HepG2 (cell line): Measurements from ENCODE around the gene PTEN. TPM values are rescaled to one million over a fixed set of nuclear protein-coding genes. Genes with fewer than 3 reads are reported as not detected.

ENCODE experiments used
- ATAC-seq: fragments of 200-7000 bp; cut with Tn5 transposase; 3 replicates; pipeline ENCODE4 v1.9.1; 2020; ENCODE audit warnings: mild to moderate bottlenecking, moderate library complexity
- BruUV-seq: library from RNA; stranded (reverse); fragments of 400-500 nt; replicated peaks from 2 replicates; lab custom pipeline; 2021; lab: Mats Ljungman, UMichigan
- CTCF ChIA-PET: fragments of 300-600 bp; formaldehyde crosslinking; extraction: SDS; loops from one replicate; lab custom pipeline; 2021; ENCODE audit warnings: low total read pairs, inconsistent platforms, low intra/inter-chr PET ratio; lab: Yijun Ruan, JAX
- POLR2A ChIA-PET: fragments of 350-600 bp; sonication (Branson Sonifier 250); formaldehyde crosslinking; loops from one replicate; lab custom pipeline; 2020; ENCODE audit warnings: antibody characterized with exemption, inconsistent platforms; lab: Yijun Ruan, JAX
- DNase-seq: peaks from one replicate; pipeline ENCODE4 v3.0.0-alpha.2; 2015; ENCODE audit warnings: low spot score
- FAIRE-seq: peaks from 3 replicates; lab custom pipeline; 2011; peaks lifted over from hg19 to GRCh38; lab: Jason Lieb, UNC
- H2AFZ ChIP-seq: one replicate; pipeline ENCODE4 v1.6.1; 2011; ENCODE audit warnings: low read length, inconsistent platforms
- H3K27ac ChIP-seq: fragments of 300-600 bp; 3 replicates; pipeline ENCODE4 v1.8.0; 2011; ENCODE audit warnings: mixed run types, mild to moderate bottlenecking, mixed read lengths, low read length, inconsistent platforms; ENCODE audit not compliant: insufficient read depth; ENCODE audit errors: extremely low read length
- H3K27me3 ChIP-seq, 2 experiments: fragments of 200-600 bp in 1 of 2; 2 replicates in 1 of 2; 3 replicates in 1 of 2; pipeline versions ENCODE4 v1.6.0 to v1.8.0; 2011; ENCODE audit warnings: low read length in 2 of 2, mild to moderate bottlenecking in 2 of 2, moderate library complexity in 2 of 2, inconsistent platforms in 1 of 2; ENCODE audit not compliant: insufficient read depth in 2 of 2, control insufficient read depth in 1 of 2
- H3K36me3 ChIP-seq, 2 experiments: fragments of 200-600 bp in 1 of 2; replicated peaks in 1 of 2; 2 replicates in 1 of 2; 3 replicates in 1 of 2; pipeline versions ENCODE4 v1.5.1 to v1.8.0; 2011; ENCODE audit warnings: low read length in 2 of 2, inconsistent platforms in 1 of 2; ENCODE audit not compliant: insufficient read depth in 2 of 2, control insufficient read depth in 1 of 2
- H3K4me1 ChIP-seq: 2 replicates; pipeline ENCODE4 v1.5.1; 2012; ENCODE audit warnings: low read length, inconsistent platforms; ENCODE audit not compliant: insufficient read depth
- H3K4me2 ChIP-seq: 2 replicates; pipeline ENCODE4 v1.6.0; 2011; ENCODE audit warnings: low read depth, low read length, inconsistent platforms
- H3K4me3 ChIP-seq, 3 experiments: fragments of 200-600 bp in 1 of 3; sonication (generic), shearing (Covaris generic) in 1 of 3; replicated peaks in 1 of 3; 2 replicates each; pipeline ENCODE4 v1.5.1; 2011 to 2016; ENCODE audit warnings: low read length in 3 of 3, inconsistent platforms in 2 of 3, low read depth in 2 of 3, mild to moderate bottlenecking in 2 of 3, control low read depth in 1 of 3, mixed read lengths in 1 of 3; ENCODE audit not compliant: insufficient read depth in 1 of 3
- H3K79me2 ChIP-seq: one replicate; pipeline ENCODE4 v1.6.1; 2011; ENCODE audit warnings: low read length, inconsistent platforms; ENCODE audit not compliant: insufficient read depth
- H3K9ac ChIP-seq: 2 replicates; pipeline ENCODE4 v1.6.0; 2011; ENCODE audit warnings: mild to moderate bottlenecking, low read depth, low read length, inconsistent platforms; ENCODE audit not compliant: insufficient read depth
- H3K9me3 ChIP-seq: 2 replicates; pipeline ENCODE4 v1.5.1; 2012; ENCODE audit warnings: mild to moderate bottlenecking, low read length
- H4K20me1 ChIP-seq: 2 replicates; pipeline ENCODE4 v1.6.0; 2011; ENCODE audit warnings: inconsistent platforms, mild to moderate bottlenecking, low read length, moderate library complexity; ENCODE audit not compliant: insufficient read depth
- CERS6 ChIP-seq: sonication (generic); formaldehyde crosslinking; IDR thresholded peaks from 2 replicates; pipeline ENCODE4 v1.5.0; 2020; ENCODE audit warnings: missing genetic modification reagents
- NAIF1 ChIP-seq: sonication (generic); formaldehyde crosslinking; IDR thresholded peaks from 2 replicates; pipeline ENCODE4 v1.5.0; 2020; ENCODE audit warnings: mild to moderate bottlenecking, missing genetic modification reagents, borderline replicate concordance
- NCOR1 ChIP-seq: fragments of 200-600 bp; sonication (generic); IDR thresholded peaks from 2 replicates; pipeline ENCODE4 v1.7.0; 2017; ENCODE audit warnings: antibody characterized with exemption, low read length, borderline replicate concordance
- PAX8 ChIP-seq: sonication (generic); formaldehyde crosslinking; IDR thresholded peaks from 2 replicates; pipeline ENCODE4 v1.8.0; 2022; ENCODE audit warnings: mild to moderate bottlenecking, missing genetic modification reagents, borderline replicate concordance
- RBAK ChIP-seq: sonication (generic); formaldehyde crosslinking; IDR thresholded peaks from 2 replicates; pipeline ENCODE4 v1.5.1; 2020; ENCODE audit warnings: mild to moderate bottlenecking, missing genetic modification reagents
- SALL1 ChIP-seq: sonication (generic); formaldehyde crosslinking; IDR thresholded peaks from 2 replicates; pipeline ENCODE4 v1.8.0; 2022; ENCODE audit warnings: mild to moderate bottlenecking, missing genetic modification reagents
- ZBTB34 ChIP-seq: sonication (generic); formaldehyde crosslinking; IDR thresholded peaks from 2 replicates; pipeline ENCODE4 v1.8.0; 2022; ENCODE audit warnings: mild to moderate bottlenecking, missing genetic modification reagents
- WGBS: methylation state at CpG from one replicate; pipeline ENCODE4 v1.1.6; 2017; ENCODE audit warnings: low lambda C conversion rate; 5-methylcytosine and 5-hydroxymethylcytosine counted together
- in situ Hi-C: cut with HindIII; loops from 2 replicates; pipeline ENCODE4 v1.10.0; 2017; ENCODE audit warnings: low pct_unique_long_range_greater_than_20kb; ENCODE audit not compliant: extremely low pct_ligation_motif_present
- intact Hi-C: fragments of 100-400 bp; cut with micrococcal nuclease; formaldehyde crosslinking; loops from one replicate; pipeline ENCODE4 v1.10.0; 2022; ENCODE audit not compliant: unreplicated experiment
- polyA plus RNA-seq, 8 experiments: library from polyadenylated mRNA; depleted of rRNA in 3 of 8; stranded (reverse) in 7 of 8; unstranded in 1 of 8; fragments of >200 nt; fragmentation: Illumina TruSeq in 4 of 8; extraction: Trizol in 4 of 8; gene quantifications; 2 replicates each; pipeline versions ENCODE4 v1.2.1 to v1.2.3, GENCODE V29; 2011 to 2016; ENCODE audit warnings: low read depth in 4 of 8, missing spikeins in 1 of 8, mixed read lengths in 1 of 8; ENCODE audit not compliant: insufficient read depth in 1 of 8
- total RNA-seq, 5 experiments: library from RNA; depleted of rRNA; stranded (reverse); fragments of >200 nt; fragmentation: Illumina TruSeq; extraction: Trizol; gene quantifications; 2 replicates each; pipeline ENCODE4 v1.2.3, GENCODE V29; 2016; ENCODE audit warnings: low read depth in 1 of 5

PTEN gene
- total and polyA plus RNA-seq, 2 of the 13 experiments (the other 11 are each of a cell fraction or from before 2014, with no cell fraction given) = 30.3 to 61.3 TPM

- ChIA-PET CTCF (no interaction called here), POLR2A (interaction anchor here (6.6 kb wide), 1 partner anchor 11 kb away, joined by 26 read pairs; the partner anchor contains the start of genes KLLN and PTEN)
- Histone ChIP-seq H3K9me3 (no peaks in the 10 kb centered on the region), H3K4me1 (peaks cover 40% of the 10 kb centered on the region), H3K4me2 (no peak overlapping the region; the same call in 1 of the 2 replicates), H3K27me3 (no peaks in the 10 kb centered on the region), H2AFZ (no peak overlapping the region), H3K79me2 (peaks cover 82% of the 10 kb centered on the region), H3K4me3 (no peak overlapping the region), H3K27ac (no peak overlapping the region), H3K9ac (no peak overlapping the region), H3K36me3 (no peaks in the 10 kb centered on the region; a peak in 1 of 5 replicates), H4K20me1 (peaks cover 26% of the 10 kb centered on the region; the same call in 1 of the 2 replicates)
- no TSS peak for BruUV-seq
- DNase-seq = no peak
- ATAC-seq = no peak
- TF ChIP-seq ZBTB34 (CRISPR knock-in tag) (no peak), PAX8 (CRISPR knock-in tag) (no peak), SALL1 (CRISPR knock-in tag) (no peak), CERS6 (CRISPR knock-in tag) (no peak), RBAK (CRISPR knock-in tag) (no peak), NCOR1 (no peak), NAIF1 (CRISPR knock-in tag) (no peak)
- 98% methylated on average over 2 of the region's 2 CpGs for WGBS
- no peak for FAIRE-seq
- intact Hi-C loops (no loop called here), in situ Hi-C loops (no loop called here)
Observed at GRCh38 chr10:87873656-87874055, 10.2 kb downstream of the PTEN start.
